ENCODE measurements around the gene SPTLC1. TPM values are rescaled to one million over a fixed set of nuclear protein-coding genes. Genes with fewer than 3 reads are reported as not detected.

The SPTLC1 gene
- total and polyA plus RNA-seq, 2 of the 13 experiments (the other 11 are each of a cell fraction or from before 2014, with no cell fraction given) = 56.2 to 72.5 TPM

- 85% methylated on average over 2 of the region's 2 CpGs for WGBS (ENCODE audit: low lambda C conversion rate)
- H3K9me3 ChIP-seq (ENCODE audit: low read length) = no peaks in the 10 kb centered on the region
- no peaks in the 10 kb centered on the region for H3K4me1 ChIP-seq (ENCODE audit: insufficient read depth, low read length)
- no peak overlapping the region for H3K4me3 ChIP-seq (replicated peaks in 1 of 3; ENCODE audit: insufficient read depth in 1 of 3, low read depth in 2 of 3, low read length in 3 of 3)
- no peak overlapping the region for H3K9ac ChIP-seq (ENCODE audit: insufficient read depth, low read depth, low read length)
- DNase-seq (ENCODE audit: low spot score) (no peak), FAIRE-seq (no peak), ATAC-seq (no peak)
- in situ Hi-C loops (cut with HindIII; ENCODE audit: extremely low pct_ligation_motif_present, low pct_unique_long_range_greater_than_20kb) (no loop called here), intact Hi-C loops (cut with micrococcal nuclease; ENCODE audit: unreplicated experiment) (no loop called here)
- H2AFZ ChIP-seq (ENCODE audit: low read length) = no peak overlapping the region
- no TSS peak for BruUV-seq (replicated peaks)
- H3K4me2 ChIP-seq (ENCODE audit: low read depth, low read length) = no peak overlapping the region
- ChIA-PET CTCF (ENCODE audit: low intra/inter-chr PET ratio, low total read pairs) (no interaction called here), POLR2A (no interaction called here)
- H3K36me3 ChIP-seq (replicated peaks in 1 of 2; ENCODE audit: control insufficient read depth in 1 of 2, insufficient read depth in 2 of 2, low read length in 2 of 2) = peaks cover 7 to 66% of the 10 kb centered on the region in 2 experiments
- H4K20me1 ChIP-seq (ENCODE audit: insufficient read depth, low read length) = no peaks in the 10 kb centered on the region
- no peak overlapping the region for H3K27ac ChIP-seq (ENCODE audit: extremely low read length, insufficient read depth, low read length)
- H3K79me2 ChIP-seq (ENCODE audit: insufficient read depth, low read length) = peaks cover 4% of the 10 kb centered on the region
- H3K27me3 ChIP-seq (ENCODE audit: control insufficient read depth in 1 of 2, insufficient read depth in 2 of 2, low read length in 2 of 2) = no peaks in the 10 kb centered on the region
- no peak for TF ChIP-seq FOXM1 (CRISPR knock-in tag; IDR thresholded peaks at IDR 0.05)
- TF ChIP-seq ZNF556 (CRISPR knock-in tag; IDR thresholded peaks at IDR 0.05; ENCODE audit: borderline replicate concordance) = no peak
- TF ChIP-seq SIN3A (IDR thresholded peaks at IDR 0.05; ENCODE audit: borderline replicate concordance, low read depth, low read length) = no peak
Measured at GRCh38 chr9:92055624-92056023, 59.6 kb downstream of the SPTLC1 start.

- H3K27ac ChIP-seq (ENCODE audit: extremely low read length, insufficient read depth, low read length) = no peak overlapping the region
- no peaks in the 10 kb centered on the region for H4K20me1 ChIP-seq (ENCODE audit: insufficient read depth, low read length)
- no peak for TF ChIP-seq ZNF530 (CRISPR knock-in tag; IDR thresholded peaks at IDR 0.05; ENCODE audit: low read depth)
- TF ChIP-seq TOPORS (CRISPR knock-in tag; IDR thresholded peaks at IDR 0.05) = no peak
- no peak for TF ChIP-seq RFX3 (CRISPR knock-in tag; IDR thresholded peaks at IDR 0.05)
- no peak for TF ChIP-seq PITX1 (CRISPR knock-in tag; IDR thresholded peaks at IDR 0.05)
- no peak for TF ChIP-seq KLF16 (CRISPR knock-in tag; IDR thresholded peaks at IDR 0.05)
- TF ChIP-seq SNAPC2 (CRISPR knock-in tag; IDR thresholded peaks at IDR 0.05) = no peak
- no peak for TF ChIP-seq ISL2 (CRISPR knock-in tag; IDR thresholded peaks at IDR 0.05)
- TF ChIP-seq RFX1 (IDR thresholded peaks at IDR 0.05) = no peak
- DNase-seq (ENCODE audit: low spot score) = no peak
- H3K27me3 ChIP-seq (ENCODE audit: control insufficient read depth in 1 of 2, insufficient read depth in 2 of 2, low read length in 2 of 2) = no peaks in the 10 kb centered on the region
- in situ Hi-C loops (cut with HindIII; ENCODE audit: extremely low pct_ligation_motif_present, low pct_unique_long_range_greater_than_20kb) (no loop called here), intact Hi-C loops (cut with micrococcal nuclease; ENCODE audit: unreplicated experiment) (loop anchor here (10.0 kb wide), 1 partner anchor 296 kb away; no protein-coding TSS in a partner anchor)
- POLR2A ChIA-PET = no interaction called here
- H3K9ac ChIP-seq (ENCODE audit: insufficient read depth, low read depth, low read length) = no peak overlapping the region
- CTCF ChIA-PET (ENCODE audit: low intra/inter-chr PET ratio, low total read pairs) = no interaction called here
- FAIRE-seq = no peak
- H3K4me1 ChIP-seq (ENCODE audit: insufficient read depth, low read length) = no peaks in the 10 kb centered on the region
- no peaks in the 10 kb centered on the region for H3K79me2 ChIP-seq (ENCODE audit: insufficient read depth, low read length)
- H3K4me3 ChIP-seq (replicated peaks in 1 of 3; ENCODE audit: insufficient read depth in 1 of 3, low read depth in 2 of 3, low read length in 3 of 3) = no peak overlapping the region
- no peak overlapping the region for H3K4me2 ChIP-seq (ENCODE audit: low read depth, low read length)
- BruUV-seq (replicated peaks) = no TSS peak
- 96% methylated on average over 12 of the region's 12 CpGs for WGBS (ENCODE audit: low lambda C conversion rate)
- no peaks in the 10 kb centered on the region for H3K9me3 ChIP-seq (ENCODE audit: low read length)
- H3K36me3 ChIP-seq (replicated peaks in 1 of 2; ENCODE audit: control insufficient read depth in 1 of 2, insufficient read depth in 2 of 2, low read length in 2 of 2) = peaks cover 11 to 73% of the 10 kb centered on the region in 2 experiments
- ATAC-seq = no peak
- H2AFZ ChIP-seq (ENCODE audit: low read length) = no peak overlapping the region
Measured at GRCh38 chr9:92048924-92049625, 66.1 kb downstream of the SPTLC1 start.
